ENCODE results near the gene CSKMT.

GRCh38 chr11:62671236-62671607, 6.1 kb downstream of the CSKMT start:
- TF ChIP-seq CTCF (IDR thresholded peaks at IDR 0.05 in 8 of 11, conservative IDR thresholded peaks at IDR 0.05 in 3 of 11) (no peak), POLR2A (IDR thresholded peaks at IDR 0.05) (no peak), POLR2AphosphoS5 (IDR thresholded peaks at IDR 0.05) (no peak)
